Activated effector memory CD4-positive, alpha-beta T cell treated with Interleukin-2 at 50 U/mL for 16 hours (primary cell): ENCODE results near the gene SMC1B.

Experiments used
- DNase-seq: peaks from one replicate; pipeline ENCODE4 v3.0.0-alpha.2; 2020

SMC1B gene

GRCh38 chr22:45318558-45319323 is 94.7 kb downstream of the SMC1B start:
- peak; percentile 27 for DNase-seq

- DNase-seq = peak; percentile 80
These were observed 95.2 kb downstream of the SMC1B start for GRCh38 chr22:45318168-45318557.

GRCh38 chr22:45317551-45318167 is 95.7 kb downstream of the SMC1B start:
- no peak for DNase-seq

- DNase-seq = no peak
These were observed 96.4 kb downstream of the SMC1B start for GRCh38 chr22:45316796-45317526.

- no peak for DNase-seq
These were observed 98.6 kb downstream of the SMC1B start for GRCh38 chr22:45314786-45315185.

- no peak for DNase-seq
These were observed 99.2 kb downstream of the SMC1B start for GRCh38 chr22:45314054-45314721.

GRCh38 chr22:45312856-45313255 is 100.5 kb downstream of the SMC1B start:
- no peak for DNase-seq

GRCh38 chr22:45312415-45312814 is 101.0 kb downstream of the SMC1B start:
- DNase-seq = no peak

- DNase-seq = no peak
These were observed 102.3 kb downstream of the SMC1B start for GRCh38 chr22:45310977-45311531.

- no peak for DNase-seq
These were observed 102.9 kb downstream of the SMC1B start for GRCh38 chr22:45310331-45310976.

GRCh38 chr22:45309422-45310227 is 103.8 kb downstream of the SMC1B start, which contains the start of gene FAM118A:
Gene FAM118A, plus strand, starts transcription at chr22:45309934. Its CDS starts 12,446 bp downstream, at chr22:45322380.
- peak; percentile 97 for DNase-seq

- DNase-seq = no peak
These were observed 104.4 kb downstream of the SMC1B start for GRCh38 chr22:45308957-45309421.

GRCh38 chr22:45308391-45308956 is 104.9 kb downstream of the SMC1B start:
- DNase-seq = no peak

GRCh38 chr22:45306139-45306538 is 107.3 kb downstream of the SMC1B start:
- DNase-seq = no peak

- DNase-seq = no peak
These were observed 107.8 kb downstream of the SMC1B start for GRCh38 chr22:45305456-45306075.

- DNase-seq = no peak
These were observed 108.4 kb downstream of the SMC1B start for GRCh38 chr22:45304971-45305370.

GRCh38 chr22:45303181-45303580 is 110.2 kb downstream of the SMC1B start:
- no peak for DNase-seq

- DNase-seq = no peak
These were observed 110.6 kb downstream of the SMC1B start for GRCh38 chr22:45302751-45303150.

GRCh38 chr22:45298934-45299505 is 114.4 kb downstream of the SMC1B start:
- DNase-seq = no peak
